Frontal cortex (tissue), 4 donors: ENCODE data around the gene RASSF7. TPM values are rescaled to one million over a fixed set of nuclear protein-coding genes. Genes with fewer than 3 reads are reported as not detected.

ENCODE experiments used
- DNase-seq, 2 donors: peaks; one replicate each; pipeline ENCODE4 v3.0.0; 2012; ENCODE audit warnings: low spot score in 2 of 2
- FAIRE-seq: peaks from 2 replicates; lab custom pipeline; 2012; peaks lifted over from hg19 to GRCh38; lab: Jason Lieb, UNC
- total RNA-seq: library from RNA; depleted of rRNA; stranded (reverse); fragments of >200 nt; gene quantifications from one replicate; pipeline ENCODE4 v1.2.3, GENCODE V29; 2014
- donor health status: control.
- donor health status: control.
- donor health status: control.

The RASSF7 gene
- total RNA-seq, 1 donor from 2014 or later, result 2.0 TPM

DNA sequence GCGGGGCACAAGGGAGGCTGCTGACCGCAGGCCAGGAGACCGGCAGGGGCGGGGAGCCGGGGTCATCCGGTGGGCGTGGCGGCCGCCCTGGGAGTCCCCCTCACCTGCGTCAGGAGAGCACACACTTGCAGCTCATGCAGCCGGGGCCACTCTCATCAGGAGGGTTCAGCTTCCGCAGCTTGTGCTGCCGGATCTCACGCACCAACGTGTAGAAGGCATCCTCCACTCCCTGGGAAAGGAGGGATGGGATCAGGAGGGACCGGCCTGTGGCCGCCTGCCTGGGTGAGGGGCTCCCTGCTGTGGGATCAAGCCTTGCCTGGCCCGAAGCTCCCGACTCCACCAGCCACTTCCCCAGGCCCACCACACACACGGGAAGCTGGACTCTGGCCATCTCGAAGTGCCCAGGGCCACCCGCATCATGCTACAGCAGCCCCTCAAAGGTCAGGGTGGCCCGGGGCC lies 28.2 kb upstream of the RASSF7 start:
- FAIRE-seq, result no peak
- DNase-seq, result no peak

DNA sequence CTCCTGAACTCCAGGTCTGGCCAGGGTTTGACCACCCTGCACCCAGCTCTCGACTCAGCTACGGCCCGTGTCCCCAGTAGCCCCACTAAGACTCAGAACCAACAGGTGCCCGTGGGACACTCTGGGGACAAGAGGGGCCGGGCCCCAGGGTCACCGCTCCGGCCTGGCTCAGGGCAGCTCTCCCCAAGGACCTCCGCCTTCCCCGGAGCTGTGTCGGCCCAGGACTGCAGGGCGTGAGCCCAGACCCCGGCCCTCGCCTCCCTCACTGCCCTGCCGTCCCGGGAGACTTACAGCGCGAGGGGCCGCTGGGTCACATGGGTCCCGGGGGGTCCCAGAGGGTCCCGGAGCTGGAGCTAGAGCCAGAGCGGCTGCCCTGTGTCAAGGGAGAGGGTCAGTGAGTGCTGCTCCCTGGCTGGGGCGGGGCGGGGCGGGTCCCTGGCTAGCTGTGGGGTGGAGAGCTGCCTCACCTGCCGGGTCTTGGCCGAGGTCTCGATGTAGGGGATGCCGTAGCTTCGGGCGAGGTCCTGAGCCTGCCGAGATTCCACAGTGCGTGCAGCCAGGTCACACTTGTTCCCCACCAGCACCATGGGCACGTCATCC lies 27.7 kb upstream of the RASSF7 start:
- no peak for FAIRE-seq
- DNase-seq, result no peak

DNA sequence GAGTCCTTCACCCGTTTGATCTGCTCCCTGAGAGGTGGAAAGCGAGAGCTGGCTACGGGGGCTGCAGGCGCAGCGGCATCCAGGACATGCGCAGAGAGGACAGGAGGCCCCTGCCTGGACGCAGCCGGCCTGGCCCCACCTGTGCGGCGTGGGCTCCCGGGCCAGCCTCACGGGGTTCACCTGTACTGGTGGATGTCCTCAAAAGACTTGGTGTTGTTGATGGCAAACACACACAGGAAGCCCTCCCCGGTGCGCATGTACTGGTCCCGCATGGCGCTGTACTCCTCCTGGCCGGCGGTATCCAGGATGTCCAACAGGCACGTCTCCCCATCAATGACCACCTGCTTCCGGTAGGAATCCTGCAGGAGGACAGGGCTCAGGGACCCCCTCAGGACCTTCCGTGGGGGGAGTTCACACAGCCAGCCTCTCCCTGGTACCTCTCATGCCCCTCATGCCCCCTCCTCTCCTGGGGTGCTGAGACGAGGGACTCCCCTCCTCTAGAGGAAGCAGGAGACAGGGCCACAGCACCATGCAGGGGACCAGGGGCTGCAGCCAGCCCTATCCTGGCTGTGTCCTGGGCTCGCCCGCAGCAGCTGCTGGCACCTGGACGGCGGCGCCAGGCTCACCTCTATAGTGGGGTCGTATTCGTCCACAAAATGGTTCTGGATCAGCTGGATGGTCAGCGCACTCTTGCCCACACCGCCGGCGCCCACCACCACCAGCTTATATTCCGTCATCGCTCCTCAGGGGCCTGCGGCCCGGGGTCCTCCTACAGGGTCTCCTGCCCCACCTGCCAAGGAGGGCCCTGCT lies 27.0 kb upstream of the RASSF7 start:
- FAIRE-seq, result no peak
- DNase-seq, result no peak

DNA sequence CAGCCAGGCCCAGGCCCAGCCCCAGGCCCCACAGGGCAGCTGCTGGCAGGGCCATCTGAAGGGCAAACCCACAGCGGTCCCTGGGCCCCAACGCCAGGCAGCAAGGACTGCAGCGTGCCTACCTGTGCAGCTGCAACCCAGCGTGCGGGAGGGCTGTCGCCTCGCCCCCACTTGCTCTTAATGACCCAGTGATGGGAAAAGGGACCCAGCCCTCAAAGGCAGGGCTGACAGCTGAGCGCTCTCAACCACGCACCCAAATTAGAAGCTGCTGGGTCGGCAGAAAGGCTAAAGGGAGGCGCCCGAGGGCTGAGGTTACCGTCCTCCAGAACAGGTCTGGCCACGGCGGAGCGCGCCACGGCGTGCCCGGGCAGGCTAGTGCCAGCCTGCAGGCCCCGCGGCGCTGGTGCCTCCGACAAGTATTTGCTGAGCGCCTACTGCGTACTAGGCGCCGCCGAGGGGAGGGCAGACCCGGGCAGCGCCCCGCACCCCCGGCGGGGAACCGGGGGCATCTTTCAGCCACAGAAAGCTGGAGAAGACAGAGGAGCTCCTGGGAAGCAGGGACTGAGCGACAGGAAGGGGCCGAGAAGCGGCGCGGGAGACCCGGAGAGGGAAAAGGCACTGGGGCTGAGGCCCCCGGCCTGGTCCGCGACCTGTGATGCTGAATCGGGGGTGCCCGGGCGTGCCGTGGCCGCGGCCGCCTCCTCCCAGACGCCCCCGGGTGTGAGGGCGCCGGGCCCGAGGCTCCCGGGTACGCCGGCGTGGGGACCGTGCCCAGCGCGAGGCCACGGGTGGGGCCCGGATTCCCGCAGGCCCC lies 26.2 kb upstream of the RASSF7 start:
- no peak for FAIRE-seq
- DNase-seq, result peak in 1 of 2 donors; percentile 48

DNA sequence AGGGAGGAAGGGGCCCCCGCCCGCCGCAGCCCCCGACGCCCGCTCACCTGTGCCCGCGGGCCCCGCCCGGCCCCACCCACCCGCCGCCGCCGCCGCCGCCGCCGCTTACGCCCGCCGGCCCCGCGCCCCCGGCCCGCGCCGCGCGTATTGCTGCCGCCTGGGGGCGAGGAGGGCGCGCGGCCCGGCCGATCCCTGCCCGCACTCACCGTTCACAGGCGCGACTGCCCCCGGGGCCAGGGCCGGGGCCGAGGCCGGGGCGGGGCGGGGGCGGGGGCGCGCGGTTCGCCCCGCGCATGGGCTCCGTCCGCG lies 25.6 kb upstream of the RASSF7 start:
- FAIRE-seq, result no peak
- DNase-seq, result no peak

DNA sequence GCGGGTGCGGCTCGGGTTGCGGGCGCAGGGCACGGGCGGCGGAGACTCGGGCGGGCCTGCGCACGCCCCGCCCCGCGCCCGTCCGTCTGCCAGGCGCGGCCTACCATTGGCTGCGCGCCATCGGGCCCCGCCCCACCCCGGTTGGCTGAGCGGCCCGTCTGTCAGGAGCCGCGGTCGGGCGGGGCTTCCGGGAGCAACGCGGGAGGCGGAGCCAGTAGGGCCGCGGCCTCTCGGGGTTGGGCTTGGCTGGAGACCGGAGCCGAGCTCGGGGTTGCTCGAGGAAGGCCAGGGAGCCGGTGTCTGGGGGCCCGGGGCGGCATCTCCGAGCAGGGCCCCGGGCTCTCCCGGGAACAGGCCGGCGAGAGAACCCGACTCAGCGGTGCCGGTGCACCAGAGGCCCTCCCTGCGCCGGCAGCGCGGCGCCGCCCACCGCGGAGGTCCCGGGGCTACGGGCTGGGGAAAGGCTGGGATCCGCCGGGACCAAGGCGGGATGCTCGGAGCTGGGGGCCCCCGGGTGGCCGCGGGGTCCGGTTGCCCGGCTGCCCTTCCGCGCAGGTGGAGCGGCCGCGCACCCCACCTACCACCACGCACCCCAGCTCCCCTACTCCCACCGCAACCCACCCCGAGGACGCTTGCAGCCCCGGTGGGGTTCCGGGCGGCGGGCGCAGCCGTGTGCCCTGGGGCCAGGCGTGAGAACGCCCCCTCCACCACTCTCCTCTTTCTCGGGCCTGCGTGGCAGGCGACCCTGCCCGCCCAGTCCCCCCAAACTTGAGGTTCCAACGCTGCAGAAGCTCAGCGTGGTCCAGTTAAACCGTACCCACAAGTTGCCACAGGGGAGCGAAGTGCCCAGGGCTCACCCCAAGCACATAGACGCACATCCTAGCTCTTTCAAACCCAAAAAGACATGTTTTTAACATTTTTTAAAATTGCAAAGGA lies 25.0 kb upstream of the RASSF7 start, which contains the start of gene HRAS:
HRAS (minus strand) TSS at position 58 of the 936 bp plus-strand sequence.
- no peak for FAIRE-seq

DNA sequence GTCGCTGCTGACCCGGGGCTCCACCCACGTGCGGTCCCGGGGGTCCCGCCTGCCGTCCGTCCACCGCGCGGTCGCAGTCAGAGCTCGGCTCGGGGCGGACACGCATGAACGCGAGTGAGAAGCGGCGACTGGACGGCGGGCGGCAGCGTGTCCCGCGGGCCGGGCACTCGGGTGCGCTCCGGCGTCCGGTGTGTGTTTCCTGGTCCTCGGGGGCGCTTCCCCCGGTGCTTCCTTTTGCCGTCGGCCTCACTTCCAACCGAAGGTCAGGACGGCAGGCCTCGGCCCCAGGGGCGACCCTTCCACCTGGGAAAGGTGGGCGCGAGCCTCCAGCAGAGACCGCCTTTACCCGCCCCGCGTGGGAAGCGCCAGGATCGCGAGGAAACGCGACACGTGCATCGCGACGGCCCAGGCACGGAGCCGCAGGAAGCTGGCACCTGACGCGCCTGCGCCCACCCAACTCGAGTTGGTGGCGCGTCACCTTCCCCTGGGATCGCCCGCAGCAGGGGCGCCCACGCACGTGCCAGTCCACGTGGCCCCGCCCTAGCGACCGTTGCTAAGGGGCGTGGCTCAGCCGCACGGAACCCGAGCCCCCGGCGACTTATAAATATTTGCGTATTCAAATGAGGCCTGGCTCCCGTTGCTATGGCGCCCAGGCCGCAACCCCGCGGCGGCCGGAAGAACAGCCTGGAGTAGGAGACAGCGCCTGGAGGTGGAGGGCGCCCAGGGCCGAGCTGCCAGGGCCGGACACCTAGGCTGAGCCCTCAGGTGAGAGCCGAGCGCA lies 23.7 kb upstream of the RASSF7 start, which contains the start of gene LRRC56:
LRRC56 (plus strand) TSS at position 687 of the 781 bp plus-strand sequence. CDS start 3,158 bp downstream, outside the sequence.
- DNase-seq, result peak; percentile 80 to 92
- no peak for FAIRE-seq

More for the DNA sequence above, 25.0 kb upstream of the RASSF7 start, which contains the start of gene HRAS:
- peak; percentile 100 for DNase-seq

DNA sequence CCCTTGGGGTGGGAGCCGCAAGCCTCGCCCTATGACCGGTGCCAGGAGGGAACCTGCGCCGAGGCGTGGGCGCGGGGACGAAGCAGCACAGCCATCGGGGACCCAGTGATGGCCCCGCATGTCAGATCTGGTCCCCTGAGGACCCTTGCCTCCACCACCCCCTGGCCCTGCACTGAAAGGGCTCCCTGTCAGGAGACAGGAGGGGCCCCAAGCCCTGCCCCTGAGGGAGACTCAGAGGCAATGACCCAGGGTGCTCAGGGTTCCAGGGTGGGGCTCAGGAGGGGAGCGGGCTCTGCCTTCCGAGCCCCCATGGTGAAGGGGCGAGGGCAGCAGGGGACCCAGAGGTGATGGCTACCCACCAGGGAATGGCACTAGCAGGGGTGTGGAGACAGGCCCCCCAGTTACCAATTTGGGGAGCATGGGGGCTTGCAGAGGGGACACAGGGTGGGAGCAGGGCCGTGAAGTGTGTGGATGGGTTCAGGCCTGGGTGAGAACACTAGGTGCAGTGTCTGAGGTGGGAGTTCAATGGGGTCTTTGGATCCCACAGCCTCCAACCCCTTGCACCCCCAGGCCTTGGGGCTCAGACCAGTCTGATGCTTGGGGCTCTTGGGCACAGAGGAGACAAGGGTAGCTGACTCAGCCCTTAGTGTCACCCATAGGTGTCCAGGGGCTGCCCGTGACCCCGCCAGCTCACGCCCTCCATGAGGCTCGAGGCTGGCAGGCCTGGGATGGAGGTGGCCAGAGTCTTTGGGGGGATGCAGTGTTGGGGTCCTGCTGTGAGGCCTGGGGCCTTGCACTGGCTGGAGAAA lies 22.9 kb upstream of the RASSF7 start:
- DNase-seq (no peak), FAIRE-seq (no peak)

DNA sequence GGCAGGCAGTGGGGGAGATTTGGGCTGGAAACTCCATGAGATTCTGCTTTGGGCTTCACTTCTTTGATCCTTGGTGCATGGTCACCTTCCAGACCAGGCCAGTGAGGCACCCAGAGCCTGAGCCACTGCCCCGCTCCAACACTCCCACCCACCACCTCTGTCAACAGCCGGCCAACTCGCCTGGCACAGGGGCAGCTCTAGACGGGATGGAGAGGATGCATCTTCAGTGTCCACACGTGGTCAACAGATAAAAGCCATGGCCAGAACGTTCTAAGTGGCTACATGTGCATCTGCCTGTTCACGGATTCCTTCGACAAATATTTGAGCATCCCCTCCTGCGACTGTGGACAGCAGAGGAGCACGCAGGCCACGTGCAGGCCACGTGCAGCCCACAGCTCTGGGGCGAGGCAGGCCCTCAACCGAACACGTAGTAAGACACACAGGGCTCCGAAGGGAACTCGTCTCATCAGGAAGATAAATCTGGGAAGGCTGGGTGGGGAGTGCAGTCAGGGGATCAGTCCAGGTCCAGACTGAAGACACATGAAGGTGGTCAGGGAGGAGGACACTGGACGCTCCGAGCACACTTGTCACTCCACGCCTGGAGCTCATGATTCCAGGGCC lies 22.2 kb upstream of the RASSF7 start:
- FAIRE-seq, result no peak
- no peak for DNase-seq

DNA sequence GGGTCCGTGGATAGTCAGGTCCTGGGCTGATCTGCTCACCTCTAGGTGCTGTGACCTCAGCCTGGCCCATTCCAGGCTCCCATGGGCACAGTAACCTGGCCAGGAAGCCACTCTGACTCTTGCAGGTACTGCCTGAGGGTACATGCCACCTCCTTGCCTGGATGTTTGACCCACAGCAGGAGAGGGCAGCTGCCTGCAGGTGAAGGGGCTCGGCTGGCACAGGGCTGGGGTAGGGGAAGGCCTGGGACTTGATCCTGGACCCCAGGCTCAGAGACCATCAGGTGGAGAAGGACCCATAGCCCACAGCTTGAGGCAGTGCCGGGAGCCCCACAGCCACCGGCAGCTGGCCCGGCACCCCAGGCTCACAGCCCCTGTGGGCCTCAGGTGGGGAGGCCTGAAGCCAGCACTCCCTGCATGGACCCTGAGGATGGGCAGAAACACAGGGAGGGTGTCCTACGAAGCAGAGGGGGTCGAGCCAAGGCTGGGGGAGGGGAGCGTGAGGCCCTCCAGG lies 20.7 kb upstream of the RASSF7 start:
- FAIRE-seq (no peak), DNase-seq (no peak)

DNA sequence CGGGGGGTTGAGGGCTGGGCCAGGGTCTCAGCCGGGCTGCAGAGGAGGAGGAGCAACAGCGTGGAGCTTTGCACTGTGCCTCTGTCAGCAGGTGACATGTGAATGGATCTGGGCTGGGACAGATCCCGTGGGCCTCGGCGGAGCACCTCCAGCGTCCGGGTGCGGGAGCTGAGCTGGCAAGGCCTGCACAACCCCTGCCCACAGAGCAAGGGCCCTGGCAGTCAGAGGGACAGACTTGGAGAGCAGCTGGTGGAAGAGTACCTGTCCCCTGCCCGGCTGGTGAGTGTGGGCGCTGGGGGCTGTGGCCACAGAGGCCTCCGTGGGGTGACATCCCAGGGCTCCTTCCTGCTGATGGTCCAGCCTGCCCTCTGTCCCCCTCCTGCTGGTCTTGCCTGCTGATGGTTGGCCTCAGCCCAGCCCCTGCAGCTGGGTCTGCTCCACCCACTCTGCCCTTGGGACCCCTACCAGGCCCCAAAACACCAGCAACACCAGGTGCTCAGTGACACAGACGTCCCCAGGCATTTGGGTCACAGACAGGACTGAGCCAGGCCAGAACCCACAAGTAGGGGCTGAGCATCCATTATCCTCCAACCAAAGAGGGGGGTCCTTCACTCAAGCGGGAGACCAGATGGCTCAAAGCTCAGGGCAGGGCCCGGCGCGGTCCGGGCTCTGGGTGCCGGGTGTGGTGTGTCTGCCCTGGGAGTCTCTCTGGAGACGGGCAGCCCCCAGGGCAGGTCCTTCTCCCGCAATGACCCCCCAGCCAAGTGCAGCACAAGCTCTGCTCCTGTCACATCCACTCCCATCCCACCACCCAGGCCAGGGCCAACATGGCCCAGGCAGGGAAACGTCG lies 20.0 kb upstream of the RASSF7 start:
- no peak for FAIRE-seq

DNA sequence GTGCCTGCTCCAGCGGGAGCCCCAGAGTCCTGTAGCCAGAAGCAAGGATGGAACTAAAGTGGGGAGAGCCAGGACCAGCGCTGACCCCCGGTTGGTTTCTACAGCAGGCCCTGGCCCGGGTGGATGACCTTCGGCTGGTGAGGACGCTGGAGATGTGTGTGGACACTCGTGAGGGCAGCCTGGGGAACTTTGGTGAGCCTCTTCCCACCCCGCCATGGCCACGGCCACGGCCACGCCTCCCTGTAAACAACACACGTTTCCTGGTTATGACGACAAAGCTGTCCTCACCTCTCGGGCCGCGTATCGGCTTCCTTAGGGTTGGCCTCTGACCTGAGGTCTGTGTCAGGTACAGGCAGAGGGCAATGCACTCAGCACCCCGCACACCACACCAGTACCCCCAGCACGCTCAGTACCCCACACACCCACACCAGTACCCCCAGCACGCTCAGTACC lies 19.3 kb upstream of the RASSF7 start:
- DNase-seq, result no peak
- no peak for FAIRE-seq

More for the DNA sequence above, 20.0 kb upstream of the RASSF7 start:
- no peak for DNase-seq

DNA sequence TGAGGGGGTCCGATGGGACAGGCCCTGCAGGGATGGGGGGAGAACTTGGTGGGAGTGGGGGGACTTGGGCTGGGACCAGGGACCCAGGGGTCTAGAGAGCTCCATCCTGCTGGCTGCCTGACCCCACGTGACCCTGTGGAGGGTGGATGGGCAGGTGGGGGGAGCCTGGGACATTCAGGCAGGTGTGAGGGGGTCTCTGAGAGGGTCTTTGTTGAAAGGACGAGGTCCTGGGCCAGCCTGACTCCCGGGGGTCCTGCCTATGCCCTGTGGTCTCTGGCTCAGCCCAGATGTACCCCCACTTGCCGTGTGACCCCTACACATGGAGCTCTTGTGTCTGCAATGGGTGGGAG lies 16.0 kb upstream of the RASSF7 start:
- DNase-seq, result no peak
- no peak for FAIRE-seq

DNA sequence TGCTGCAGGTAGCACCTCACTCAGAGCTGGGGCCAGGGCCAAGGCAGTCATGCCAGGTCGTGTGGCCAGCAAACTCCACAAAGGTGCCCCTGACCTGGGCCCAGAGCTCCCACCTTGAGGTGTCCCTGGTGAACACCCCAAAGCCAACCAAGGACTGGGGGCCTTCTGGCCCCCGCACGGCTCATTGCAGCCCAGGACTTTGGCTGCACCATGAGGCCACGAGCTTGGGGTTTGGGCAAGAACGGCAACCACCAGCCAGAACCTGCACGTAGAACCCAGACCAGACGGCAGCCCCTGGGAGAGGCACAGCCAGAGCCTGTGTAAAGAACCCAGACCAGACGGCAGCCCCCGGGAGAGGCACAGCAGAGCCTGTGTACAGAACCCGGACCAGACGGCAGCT lies 15.6 kb upstream of the RASSF7 start:
- no peak for FAIRE-seq
- no peak for DNase-seq

DNA sequence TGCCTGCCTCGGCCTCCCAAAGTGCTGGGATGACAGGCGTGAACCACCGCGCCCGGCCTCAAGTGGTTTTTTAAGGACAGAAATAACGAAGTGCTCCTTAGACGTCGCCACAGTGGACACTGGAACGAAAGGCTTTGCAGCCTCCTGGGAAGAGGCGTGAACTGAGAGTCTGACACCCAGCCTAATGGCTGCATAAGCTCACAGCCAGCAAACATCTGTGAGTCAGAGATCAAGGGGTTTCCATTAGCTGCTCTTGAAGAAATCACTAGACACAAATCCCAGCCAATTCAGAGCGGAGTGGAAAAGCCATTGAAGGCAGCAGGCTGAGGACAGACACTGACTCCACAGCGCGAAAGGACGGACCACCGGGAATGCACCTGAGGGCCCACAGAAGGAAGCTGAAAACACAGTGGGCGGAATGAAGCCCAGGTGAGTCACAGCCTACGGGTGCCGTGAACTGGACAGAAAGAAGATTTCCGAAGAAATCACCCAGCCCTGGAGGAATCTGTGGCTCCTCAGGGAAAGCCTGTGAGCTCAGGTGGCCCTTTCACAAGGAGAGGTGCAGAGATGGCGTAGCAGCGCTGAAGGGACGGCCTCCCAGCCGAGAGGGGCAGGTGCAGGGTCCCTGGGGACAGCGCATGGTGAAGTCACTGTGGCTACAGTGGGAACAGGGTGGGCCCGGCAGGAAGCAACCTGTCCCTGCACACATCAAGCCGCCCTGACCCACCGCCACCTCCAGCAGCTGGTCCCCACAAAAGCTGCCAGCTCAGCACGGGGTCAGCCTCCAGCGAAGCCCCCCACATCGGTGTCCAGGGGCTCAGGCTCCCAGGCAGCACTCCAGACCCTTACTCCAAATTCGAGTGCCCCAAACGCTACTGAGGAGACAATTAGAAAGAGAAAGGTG lies 11.8 kb upstream of the RASSF7 start:
- FAIRE-seq, result no peak
- DNase-seq, result no peak
